Measurements from ENCODE around the gene DDAH1. TPM values are rescaled to one million over a fixed set of nuclear protein-coding genes. Genes with fewer than 3 reads are reported as not detected.

DDAH1 gene
- total and polyA plus RNA-seq, 2 donors (not counting 3 experiments of a cell fraction or from before 2014, with no cell fraction given), result 44.0 to 75.2 TPM

GRCh38 chr1:85330711-85331290, 134.2 kb downstream of the DDAH1 start:
- intact Hi-C loops (cut with micrococcal nuclease) (loop anchor here (1.0 kb wide), 2 partner anchors 54 to 276 kb away; partner anchors contain the start of gene BCL10), dilution Hi-C loops (cut with MboI; ENCODE audit: extremely low pct_ligation_motif_present, low sequenced_read_pairs) (no loop called here)
- H3K4me3 ChIP-seq (replicated peaks in 1 of 3; ENCODE audit: insufficient read depth in 1 of 3, low read depth in 1 of 3, low read length in 3 of 3), result no peak overlapping the region
- H3K9me3 ChIP-seq (replicated peaks; ENCODE audit: control insufficient read depth, insufficient read depth, low read length), result no peaks in the 10 kb centered on the region
- no peak overlapping the region for H2AFZ ChIP-seq (ENCODE audit: low read depth, low read length)
- H3K27me3 ChIP-seq (ENCODE audit: control insufficient read depth in 2 of 2, insufficient read depth in 2 of 2, low read length in 2 of 2), result no peaks in the 10 kb centered on the region
- peak overlapping the region; percentile 98 for H3K27ac ChIP-seq (ENCODE audit: insufficient read depth, low read depth, low read length)
- FAIRE-seq, result peak; percentile 97
- ChIA-PET CTCF (interaction anchor here (0.8 to 4.9 kb wide), 12 partner anchors 8 to 253 kb away, joined by 3 to 55 read pairs (median 6); no protein-coding TSS in a partner anchor), POLR2A (interaction anchor here (0.5 to 4.8 kb wide), 16 partner anchors 8 to 277 kb away, joined by 3 to 48 read pairs (median 4); partner anchors contain the start of genes BCL10 and CCN1)
- peak overlapping the region; percentile 93 for H3K9ac ChIP-seq (replicated peaks; ENCODE audit: extremely low read depth, insufficient read depth, low read length)
- peaks cover 36% of the 10 kb centered on the region for H3K79me2 ChIP-seq (ENCODE audit: control insufficient read depth, insufficient read depth, low read length)
- peak; percentile 95 for DNase-seq (ENCODE audit: low read depth, low spot score)
- H3K9me1 ChIP-seq (replicated peaks; ENCODE audit: control insufficient read depth, extremely low read depth, insufficient read depth, low read length), result no peaks in the 10 kb centered on the region
- peak; percentile 53 for TF ChIP-seq GATA2 (IDR thresholded peaks at IDR 0.05; ENCODE audit: insufficient read depth, insufficient read length, low read depth, low read length)
- TF ChIP-seq POLR2A (IDR thresholded peaks at IDR 0.05; ENCODE audit: low read depth, low read length), result peak; percentile 68
- no peak for TF ChIP-seq CTCF (IDR thresholded peaks at IDR 0.05; ENCODE audit: extremely low read depth in 1 of 2, insufficient read depth in 1 of 2, low read depth in 1 of 2, low read length in 2 of 2)
- TF ChIP-seq POLR2AphosphoS5 (IDR thresholded peaks at IDR 0.05; ENCODE audit: insufficient read depth, low read depth, low read length), result peak; percentile 74
- TF ChIP-seq FOS (IDR thresholded peaks at IDR 0.05; ENCODE audit: borderline replicate concordance, insufficient read depth, low read length), result peak; percentile 57
- TF ChIP-seq JUN (IDR thresholded peaks at IDR 0.05; ENCODE audit: borderline replicate concordance, insufficient read depth, insufficient read length, low read depth), result peak; percentile 86
- no peak for TF ChIP-seq MYC (IDR thresholded peaks at IDR 0.05; ENCODE audit: low read depth, low read length)
- no peak for TF ChIP-seq MAX (IDR thresholded peaks at IDR 0.05; ENCODE audit: insufficient read depth, insufficient read length)
- no peak for TF ChIP-seq EZH2 (IDR thresholded peaks at IDR 0.05; ENCODE audit: borderline replicate concordance, low read depth, low read length, severe bottlenecking)
- peaks cover 89% of the 10 kb centered on the region for H3K4me1 ChIP-seq (ENCODE audit: control insufficient read depth, extremely low read depth, insufficient read depth, low read length)
- H3K36me3 ChIP-seq (ENCODE audit: control insufficient read depth in 2 of 2, extremely low read depth in 1 of 2, insufficient read depth in 2 of 2, low read length in 2 of 2), result no peaks in the 10 kb centered on the region
- H4K20me1 ChIP-seq (replicated peaks; ENCODE audit: control insufficient read depth, extremely low read depth, insufficient read depth, low read length), result no peaks in the 10 kb centered on the region
- BruUV-seq (replicated peaks), result TSS peak; percentile 17
- H3K4me2 ChIP-seq (ENCODE audit: insufficient read depth, low read length), result peak overlapping the region; percentile 41
